ENCODE data around the gene MYO5B. TPM values are rescaled to one million over a fixed set of nuclear protein-coding genes. Genes with fewer than 3 reads are reported as not detected.

Gene MYO5B
- total and polyA plus RNA-seq, 8 donors: 9.0 to 25.5 (median 12.1) TPM

DNA sequence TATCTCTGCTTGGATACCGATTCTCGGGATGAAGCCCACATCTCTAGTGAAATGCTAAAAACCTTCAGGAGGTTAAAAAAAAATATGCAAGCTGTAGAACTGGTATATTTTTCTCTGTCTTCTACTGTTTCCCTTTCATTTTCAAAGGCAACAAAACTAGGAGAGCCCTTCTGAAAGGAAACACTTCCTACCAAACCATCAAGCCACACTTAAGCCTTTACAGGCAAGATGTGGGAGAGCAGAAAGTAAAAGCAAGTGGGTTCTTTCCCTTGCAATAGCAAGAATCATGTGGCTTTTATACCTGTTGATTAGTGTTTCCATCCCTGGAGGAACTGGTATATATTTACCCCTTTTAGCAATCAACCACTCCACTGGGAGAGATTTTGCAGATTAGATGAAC, 233.7 kb downstream of the MYO5B start:
- H3K27ac ChIP-seq: no peak overlapping the region
- intact Hi-C loops (cut with DNase I): no loop called here
- TF ChIP-seq, protein P1, sequence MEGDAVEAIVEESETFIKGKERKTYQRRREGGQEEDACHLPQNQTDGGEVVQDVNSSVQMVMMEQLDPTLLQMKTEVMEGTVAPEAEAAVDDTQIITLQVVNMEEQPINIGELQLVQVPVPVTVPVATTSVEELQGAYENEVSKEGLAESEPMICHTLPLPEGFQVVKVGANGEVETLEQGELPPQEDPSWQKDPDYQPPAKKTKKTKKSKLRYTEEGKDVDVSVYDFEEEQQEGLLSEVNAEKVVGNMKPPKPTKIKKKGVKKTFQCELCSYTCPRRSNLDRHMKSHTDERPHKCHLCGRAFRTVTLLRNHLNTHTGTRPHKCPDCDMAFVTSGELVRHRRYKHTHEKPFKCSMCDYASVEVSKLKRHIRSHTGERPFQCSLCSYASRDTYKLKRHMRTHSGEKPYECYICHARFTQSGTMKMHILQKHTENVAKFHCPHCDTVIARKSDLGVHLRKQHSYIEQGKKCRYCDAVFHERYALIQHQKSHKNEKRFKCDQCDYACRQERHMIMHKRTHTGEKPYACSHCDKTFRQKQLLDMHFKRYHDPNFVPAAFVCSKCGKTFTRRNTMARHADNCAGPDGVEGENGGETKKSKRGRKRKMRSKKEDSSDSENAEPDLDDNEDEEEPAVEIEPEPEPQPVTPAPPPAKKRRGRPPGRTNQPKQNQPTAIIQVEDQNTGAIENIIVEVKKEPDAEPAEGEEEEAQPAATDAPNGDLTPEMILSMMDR (IDR thresholded peaks at IDR 0.05): no peak
- DNase-seq (no peak), ATAC-seq (no peak)
- H3K27me3 ChIP-seq: peaks cover 0 to 4% of the 10 kb centered on the region in 2 donors
- H3K9me3 ChIP-seq: no peaks in the 10 kb centered on the region
- H3K4me3 ChIP-seq: no peak overlapping the region
- no peaks in the 10 kb centered on the region for H3K36me3 ChIP-seq
- no peaks in the 10 kb centered on the region for H3K4me1 ChIP-seq

GRCh38 chr18:49960376-49960775, 234.6 kb downstream of the MYO5B start:
- intact Hi-C loops (cut with DNase I): no loop called here
- TF ChIP-seq, protein P1 (IDR thresholded peaks at IDR 0.05): no peak
- no peak for ATAC-seq
- peaks cover 0 to 4% of the 10 kb centered on the region in 2 donors for H3K27me3 ChIP-seq
- H3K4me3 ChIP-seq: no peak overlapping the region
- no peak for DNase-seq
- H3K9me3 ChIP-seq: no peaks in the 10 kb centered on the region
- no peaks in the 10 kb centered on the region for H3K36me3 ChIP-seq
- no peak overlapping the region for H3K27ac ChIP-seq
- no peaks in the 10 kb centered on the region for H3K4me1 ChIP-seq

GRCh38 chr18:49959176-49959575, 235.8 kb downstream of the MYO5B start:
- H3K27me3 ChIP-seq: peaks cover 0 to 4% of the 10 kb centered on the region in 2 donors
- H3K36me3 ChIP-seq: no peaks in the 10 kb centered on the region
- no peak overlapping the region for H3K4me3 ChIP-seq
- H3K4me1 ChIP-seq: no peaks in the 10 kb centered on the region
- H3K9me3 ChIP-seq: no peaks in the 10 kb centered on the region
- DNase-seq (no peak), ATAC-seq (no peak)
- intact Hi-C loops (cut with DNase I): no loop called here
- no peak overlapping the region for H3K27ac ChIP-seq
- TF ChIP-seq, protein P1 (IDR thresholded peaks at IDR 0.05): no peak

GRCh38 chr18:49955263-49955662, 239.7 kb downstream of the MYO5B start:
- intact Hi-C loops (cut with DNase I): no loop called here
- Histone ChIP-seq H3K4me3 (no peak overlapping the region), H3K36me3 (no peaks in the 10 kb centered on the region), H3K9me3 (no peaks in the 10 kb centered on the region), H3K27ac (no peak overlapping the region), H3K4me1 (no peaks in the 10 kb centered on the region), H3K27me3 (peaks cover 0 to 5% of the 10 kb centered on the region in 2 donors)
- TF ChIP-seq, protein P1 (IDR thresholded peaks at IDR 0.05): no peak
- DNase-seq: no peak
- no peak for ATAC-seq

DNA sequence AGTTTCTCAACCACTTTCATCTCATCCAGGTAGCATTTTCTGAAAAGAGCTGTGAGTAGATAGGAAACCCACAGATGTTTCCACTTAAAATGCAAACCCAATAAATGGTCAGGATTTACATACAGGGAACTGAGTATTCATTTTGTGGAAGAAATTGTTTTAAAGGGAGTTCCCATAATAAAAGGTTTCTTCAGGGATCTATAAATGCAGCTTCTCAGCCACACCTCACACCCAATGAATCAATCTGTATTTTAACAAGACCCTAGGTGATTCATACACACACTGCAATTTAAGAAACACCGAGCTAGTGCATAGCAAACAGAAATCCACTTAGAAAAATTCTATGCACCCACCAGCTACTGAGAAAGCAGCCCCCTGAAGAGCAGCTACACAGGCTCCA, 241.6 kb downstream of the MYO5B start:
- TF ChIP-seq, protein P1 (IDR thresholded peaks at IDR 0.05): no peak
- intact Hi-C loops (cut with DNase I): no loop called here
- peaks cover 0 to 5% of the 10 kb centered on the region in 2 donors for H3K27me3 ChIP-seq
- DNase-seq (no peak), ATAC-seq (no peak)
- no peaks in the 10 kb centered on the region for H3K36me3 ChIP-seq
- H3K27ac ChIP-seq: no peak overlapping the region
- H3K4me3 ChIP-seq: no peak overlapping the region
- H3K9me3 ChIP-seq: no peaks in the 10 kb centered on the region
- no peaks in the 10 kb centered on the region for H3K4me1 ChIP-seq
